Loucy (cell line): ENCODE results near the gene SDK2.

Experiments
- CTCF ChIP-seq: fragments of 200-600 bp; sonication (generic); conservative IDR thresholded peaks from 2 replicates; pipeline ENCODE4 v1.5.1; 2014; ENCODE audit warnings: mild to moderate bottlenecking, antibody characterized with exemption, low read length
- EZH2phosphoT487 ChIP-seq: fragments of 200-600 bp; IDR thresholded peaks from 2 replicates; pipeline ENCODE4 v1.6.1; 2018; ENCODE audit warnings: antibody characterized with exemption, mild to moderate bottlenecking, moderate library complexity, borderline replicate concordance

- no peak for TF ChIP-seq CTCF
- TF ChIP-seq EZH2phosphoT487: no peak
Observed at GRCh38 chr17:73691321-73691766, 47.1 kb upstream of the SDK2 start.
